Measurements from ENCODE around the gene OPALIN.

Gene OPALIN

DNA sequence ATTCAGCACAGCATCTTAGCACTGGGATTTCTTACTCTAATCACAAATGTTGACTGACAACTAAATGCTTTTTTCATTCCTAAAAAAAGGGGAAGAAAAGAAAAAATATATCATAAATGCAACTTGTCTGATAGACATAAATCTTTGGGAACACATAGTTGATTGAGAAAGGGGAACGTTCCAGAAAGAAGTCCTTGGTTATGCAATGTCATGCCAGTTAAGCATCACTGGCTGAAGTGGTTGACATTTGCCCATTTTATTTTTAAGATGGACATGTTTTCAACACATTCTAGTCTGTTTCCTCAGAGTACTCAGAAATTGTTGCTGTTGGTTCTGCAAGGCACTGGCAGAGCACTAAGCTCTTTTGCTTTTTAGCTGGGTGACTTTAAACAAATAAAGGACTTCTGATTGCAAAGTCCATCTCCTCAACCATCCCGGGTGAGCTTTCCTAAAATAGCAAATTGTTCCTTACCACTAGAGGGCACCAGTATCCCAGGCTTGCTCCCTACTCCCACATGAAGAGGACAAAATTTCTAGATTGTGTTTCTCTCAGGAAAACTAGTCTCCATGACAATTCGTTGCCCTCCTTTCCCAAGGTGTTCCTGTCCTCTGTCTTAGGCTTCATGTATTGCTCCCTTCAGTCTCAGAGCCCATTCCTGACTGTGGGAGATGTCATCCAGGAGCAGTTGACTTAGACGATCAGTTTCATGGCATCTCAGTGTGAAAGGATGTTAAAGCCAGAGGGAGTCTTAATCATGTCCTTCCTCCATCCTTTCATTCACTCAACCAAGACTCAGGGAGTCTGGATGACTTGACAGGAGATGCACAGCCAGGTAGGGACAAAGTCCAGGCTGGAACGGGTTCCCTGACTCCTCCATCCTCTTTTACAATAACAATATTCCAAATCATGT is 23.9 kb downstream of the OPALIN start:
- H3K4me1 ChIP-seq (ENCODE audit: insufficient read depth, low read length) = peaks cover 6% of the 10 kb centered on the region; the same call in 1 of the 2 replicates
- no peaks in the 10 kb centered on the region for H3K9me3 ChIP-seq (ENCODE audit: insufficient read depth, low read depth, low read length)
- no peaks in the 10 kb centered on the region for H3K27me3 ChIP-seq (ENCODE audit: insufficient read depth, low read length)
- no peak overlapping the region for H3K27ac ChIP-seq (ENCODE audit: low read length)
- no peak overlapping the region for H3K4me3 ChIP-seq (ENCODE audit: low read length)
- no peaks in the 10 kb centered on the region for H3K36me3 ChIP-seq (ENCODE audit: insufficient read depth, low read depth, low read length)
- H3K9ac ChIP-seq (ENCODE audit: low read depth, low read length) = no peak overlapping the region

GRCh38 chr10:96333101-96333500 is 25.7 kb downstream of the OPALIN start:
- H3K4me1 ChIP-seq (ENCODE audit: insufficient read depth, low read length) = peaks cover 6% of the 10 kb centered on the region; the same call in 1 of the 2 replicates
- H3K27ac ChIP-seq (ENCODE audit: low read length) = no peak overlapping the region
- H3K27me3 ChIP-seq (ENCODE audit: insufficient read depth, low read length) = no peaks in the 10 kb centered on the region
- H3K4me3 ChIP-seq (ENCODE audit: low read length) = no peak overlapping the region
- no peaks in the 10 kb centered on the region for H3K9me3 ChIP-seq (ENCODE audit: insufficient read depth, low read depth, low read length)
- H3K36me3 ChIP-seq (ENCODE audit: insufficient read depth, low read depth, low read length) = no peaks in the 10 kb centered on the region
- H3K9ac ChIP-seq (ENCODE audit: low read depth, low read length) = no peak overlapping the region

- H3K36me3 ChIP-seq (ENCODE audit: insufficient read depth, low read depth, low read length) = no peaks in the 10 kb centered on the region
- no peaks in the 10 kb centered on the region for H3K27me3 ChIP-seq (ENCODE audit: insufficient read depth, low read length)
- H3K9ac ChIP-seq (ENCODE audit: low read depth, low read length) = no peak overlapping the region
- no peak overlapping the region for H3K4me3 ChIP-seq (ENCODE audit: low read length)
- no peaks in the 10 kb centered on the region for H3K9me3 ChIP-seq (ENCODE audit: insufficient read depth, low read depth, low read length)
- no peak overlapping the region for H3K27ac ChIP-seq (ENCODE audit: low read length)
- no peaks in the 10 kb centered on the region for H3K4me1 ChIP-seq (ENCODE audit: insufficient read depth, low read length)
Measured at GRCh38 chr10:96327462-96327861, 31.3 kb downstream of the OPALIN start.

GRCh38 chr10:96325719-96326373 is 33.0 kb downstream of the OPALIN start:
- H3K27ac ChIP-seq (ENCODE audit: low read length) = no peak overlapping the region
- H3K4me1 ChIP-seq (ENCODE audit: insufficient read depth, low read length) = no peaks in the 10 kb centered on the region
- H3K9ac ChIP-seq (ENCODE audit: low read depth, low read length) = no peak overlapping the region
- H3K27me3 ChIP-seq (ENCODE audit: insufficient read depth, low read length) = no peaks in the 10 kb centered on the region
- no peaks in the 10 kb centered on the region for H3K36me3 ChIP-seq (ENCODE audit: insufficient read depth, low read depth, low read length)
- H3K4me3 ChIP-seq (ENCODE audit: low read length) = no peak overlapping the region
- H3K9me3 ChIP-seq (ENCODE audit: insufficient read depth, low read depth, low read length) = no peaks in the 10 kb centered on the region

DNA sequence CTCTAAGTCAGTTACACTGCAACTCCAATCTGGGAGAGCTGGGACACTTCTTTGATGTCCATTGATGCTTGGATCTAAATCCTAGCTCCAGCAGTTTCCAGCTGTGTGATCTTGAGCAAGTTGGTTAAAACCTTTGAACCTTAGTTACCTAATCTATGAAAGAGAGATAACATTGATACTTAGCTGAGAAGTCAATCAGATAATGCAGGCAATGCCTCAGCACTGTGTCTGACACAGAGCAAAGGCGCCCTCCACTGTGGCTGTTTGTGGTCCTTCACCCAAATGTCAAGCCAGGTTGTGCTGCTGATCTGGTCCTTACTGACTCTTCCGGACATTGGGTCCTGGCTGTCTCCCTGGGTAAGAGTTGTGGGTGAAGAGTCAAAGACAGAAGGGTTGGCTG is 34.4 kb downstream of the OPALIN start:
- H3K4me1 ChIP-seq (ENCODE audit: insufficient read depth, low read length) = peaks cover 7% of the 10 kb centered on the region; the same call in 1 of the 2 replicates
- no peaks in the 10 kb centered on the region for H3K36me3 ChIP-seq (ENCODE audit: insufficient read depth, low read depth, low read length)
- H3K4me3 ChIP-seq (ENCODE audit: low read length) = no peak overlapping the region
- H3K9me3 ChIP-seq (ENCODE audit: insufficient read depth, low read depth, low read length) = no peaks in the 10 kb centered on the region
- no peak overlapping the region for H3K9ac ChIP-seq (ENCODE audit: low read depth, low read length)
- H3K27ac ChIP-seq (ENCODE audit: low read length) = no peak overlapping the region
- no peaks in the 10 kb centered on the region for H3K27me3 ChIP-seq (ENCODE audit: insufficient read depth, low read length)

DNA sequence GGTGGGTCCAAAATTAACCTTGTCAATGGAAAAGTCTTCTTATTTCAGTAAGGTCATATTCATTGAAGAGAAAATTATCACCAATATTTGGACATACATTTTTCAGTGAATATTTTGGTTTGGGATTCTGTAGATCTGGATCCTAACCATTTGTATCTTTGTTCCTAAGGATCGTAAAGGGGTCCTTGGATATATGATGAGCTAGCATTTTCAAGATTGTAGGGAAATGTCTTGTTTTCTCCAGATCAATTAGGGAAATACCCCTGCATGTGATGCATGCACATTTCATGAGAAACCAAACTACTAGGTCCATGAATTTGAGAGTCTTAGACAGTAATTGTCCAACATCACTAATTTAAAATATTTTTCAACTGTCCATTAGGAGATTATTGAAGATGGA is 36.5 kb downstream of the OPALIN start:
- H3K9ac ChIP-seq (ENCODE audit: low read depth, low read length) = no peak overlapping the region
- H3K4me1 ChIP-seq (ENCODE audit: insufficient read depth, low read length) = peaks cover 7% of the 10 kb centered on the region; the same call in 1 of the 2 replicates
- no peaks in the 10 kb centered on the region for H3K36me3 ChIP-seq (ENCODE audit: insufficient read depth, low read depth, low read length)
- no peak overlapping the region for H3K4me3 ChIP-seq (ENCODE audit: low read length)
- H3K27ac ChIP-seq (ENCODE audit: low read length) = no peak overlapping the region
- no peaks in the 10 kb centered on the region for H3K27me3 ChIP-seq (ENCODE audit: insufficient read depth, low read length)
- H3K9me3 ChIP-seq (ENCODE audit: insufficient read depth, low read depth, low read length) = no peaks in the 10 kb centered on the region

GRCh38 chr10:96321822-96322221 is 37.0 kb downstream of the OPALIN start:
- Histone ChIP-seq H3K36me3 (ENCODE audit: insufficient read depth, low read depth, low read length) (no peaks in the 10 kb centered on the region), H3K4me3 (ENCODE audit: low read length) (no peak overlapping the region), H3K27me3 (ENCODE audit: insufficient read depth, low read length) (no peaks in the 10 kb centered on the region), H3K27ac (ENCODE audit: low read length) (no peak overlapping the region), H3K9ac (ENCODE audit: low read depth, low read length) (no peak overlapping the region), H3K4me1 (ENCODE audit: insufficient read depth, low read length) (peaks cover 7% of the 10 kb centered on the region; the same call in 1 of the 2 replicates), H3K9me3 (ENCODE audit: insufficient read depth, low read depth, low read length) (no peaks in the 10 kb centered on the region)

GRCh38 chr10:96319754-96320474 is 38.9 kb downstream of the OPALIN start:
- Histone ChIP-seq H3K36me3 (ENCODE audit: insufficient read depth, low read depth, low read length) (no peaks in the 10 kb centered on the region), H3K9me3 (ENCODE audit: insufficient read depth, low read depth, low read length) (no peaks in the 10 kb centered on the region), H3K4me1 (ENCODE audit: insufficient read depth, low read length) (peaks cover 7% of the 10 kb centered on the region; the same call in 1 of the 2 replicates)

GRCh38 chr10:96317067-96317833 is 41.6 kb downstream of the OPALIN start:
- Histone ChIP-seq H3K27ac (ENCODE audit: low read length) (no peak overlapping the region), H3K36me3 (ENCODE audit: insufficient read depth, low read depth, low read length) (no peaks in the 10 kb centered on the region), H3K27me3 (ENCODE audit: insufficient read depth, low read length) (no peaks in the 10 kb centered on the region), H3K4me1 (ENCODE audit: insufficient read depth, low read length) (peaks cover 7% of the 10 kb centered on the region; the same call in 1 of the 2 replicates), H3K9me3 (ENCODE audit: insufficient read depth, low read depth, low read length) (no peaks in the 10 kb centered on the region), H3K9ac (ENCODE audit: low read depth, low read length) (no peak overlapping the region), H3K4me3 (ENCODE audit: low read length) (no peak overlapping the region)

More at GRCh38 chr10:96319754-96320474, 38.9 kb downstream of the OPALIN start:
- H3K27ac ChIP-seq (ENCODE audit: low read length) = no peak overlapping the region
- no peaks in the 10 kb centered on the region for H3K27me3 ChIP-seq (ENCODE audit: insufficient read depth, low read length)
- no peak overlapping the region for H3K9ac ChIP-seq (ENCODE audit: low read depth, low read length)
- H3K4me3 ChIP-seq (ENCODE audit: low read length) = no peak overlapping the region

GRCh38 chr10:96313344-96313743 is 45.5 kb downstream of the OPALIN start:
- H3K4me1 ChIP-seq (ENCODE audit: insufficient read depth, low read length) = peaks cover 26% of the 10 kb centered on the region
- no peaks in the 10 kb centered on the region for H3K27me3 ChIP-seq (ENCODE audit: insufficient read depth, low read length)
- no peaks in the 10 kb centered on the region for H3K9me3 ChIP-seq (ENCODE audit: insufficient read depth, low read depth, low read length)
- no peak overlapping the region for H3K9ac ChIP-seq (ENCODE audit: low read depth, low read length)
- H3K36me3 ChIP-seq (ENCODE audit: insufficient read depth, low read depth, low read length) = no peaks in the 10 kb centered on the region
- H3K27ac ChIP-seq (ENCODE audit: low read length) = no peak overlapping the region
- no peak overlapping the region for H3K4me3 ChIP-seq (ENCODE audit: low read length)

GRCh38 chr10:96311180-96311715 is 47.6 kb downstream of the OPALIN start:
- Histone ChIP-seq H3K9me3 (ENCODE audit: insufficient read depth, low read depth, low read length) (no peaks in the 10 kb centered on the region), H3K27me3 (ENCODE audit: insufficient read depth, low read length) (no peaks in the 10 kb centered on the region), H3K36me3 (ENCODE audit: insufficient read depth, low read depth, low read length) (no peaks in the 10 kb centered on the region), H3K27ac (ENCODE audit: low read length) (peak overlapping the region; percentile 16), H3K4me3 (ENCODE audit: low read length) (0 out of 2 replicates have a peak overlapping the region, but pooled peaks have one; percentile 10), H3K9ac (ENCODE audit: low read depth, low read length) (peak overlapping the region; percentile 24; the same call in 1 of the 2 replicates), H3K4me1 (ENCODE audit: insufficient read depth, low read length) (peaks cover 32% of the 10 kb centered on the region)
